Gastrocnemius medialis (tissue), 4 donors: ENCODE data around the gene DLG1.

ENCODE experiments used
- POLR2A ChIP-seq, 2 donors: fragments of 450-650 bp; IDR thresholded peaks; one replicate each; pipeline ENCODE4 v1.6.1; 2017; ENCODE audit warnings: antibody characterized with exemption in 2 of 2, mild to moderate bottlenecking in 2 of 2, moderate library complexity in 2 of 2
- TF ChIP-seq, protein P1 (sequence below), 5 experiments: fragments of 450-650 bp in 3 of 5; fragments of 200-600 bp in 2 of 5; sonication (generic) in 2 of 5; IDR thresholded peaks in 4 of 5; conservative IDR thresholded peaks in 1 of 5; 1 replicate in 4 of 5; 2 replicates in 1 of 5; pipeline ENCODE4 v1.5.1; 2016 to 2019; ENCODE audit warnings: antibody characterized with exemption in 5 of 5, mild to moderate bottlenecking in 3 of 5, moderate library complexity in 3 of 5

DNA sequence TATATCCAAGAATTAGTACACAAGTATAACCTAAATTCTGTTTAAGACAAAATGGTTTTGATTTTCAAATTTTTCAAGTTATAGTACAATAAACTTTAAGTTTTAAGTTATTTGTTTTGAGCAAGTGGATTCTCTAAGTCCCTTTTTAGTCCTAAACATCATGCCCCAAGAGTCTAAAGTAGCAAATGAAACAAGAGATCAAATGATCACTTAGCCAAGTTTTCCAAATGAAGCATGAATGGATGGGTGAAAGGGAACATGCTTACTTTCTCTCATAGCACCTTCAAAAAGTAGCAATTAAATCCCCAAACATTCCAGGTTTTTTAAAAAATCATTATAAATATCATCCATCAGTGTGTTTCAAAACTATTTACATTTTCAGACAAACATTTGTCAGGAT, 19.5 kb downstream of the DLG1 start:
- TF ChIP-seq, protein P1, sequence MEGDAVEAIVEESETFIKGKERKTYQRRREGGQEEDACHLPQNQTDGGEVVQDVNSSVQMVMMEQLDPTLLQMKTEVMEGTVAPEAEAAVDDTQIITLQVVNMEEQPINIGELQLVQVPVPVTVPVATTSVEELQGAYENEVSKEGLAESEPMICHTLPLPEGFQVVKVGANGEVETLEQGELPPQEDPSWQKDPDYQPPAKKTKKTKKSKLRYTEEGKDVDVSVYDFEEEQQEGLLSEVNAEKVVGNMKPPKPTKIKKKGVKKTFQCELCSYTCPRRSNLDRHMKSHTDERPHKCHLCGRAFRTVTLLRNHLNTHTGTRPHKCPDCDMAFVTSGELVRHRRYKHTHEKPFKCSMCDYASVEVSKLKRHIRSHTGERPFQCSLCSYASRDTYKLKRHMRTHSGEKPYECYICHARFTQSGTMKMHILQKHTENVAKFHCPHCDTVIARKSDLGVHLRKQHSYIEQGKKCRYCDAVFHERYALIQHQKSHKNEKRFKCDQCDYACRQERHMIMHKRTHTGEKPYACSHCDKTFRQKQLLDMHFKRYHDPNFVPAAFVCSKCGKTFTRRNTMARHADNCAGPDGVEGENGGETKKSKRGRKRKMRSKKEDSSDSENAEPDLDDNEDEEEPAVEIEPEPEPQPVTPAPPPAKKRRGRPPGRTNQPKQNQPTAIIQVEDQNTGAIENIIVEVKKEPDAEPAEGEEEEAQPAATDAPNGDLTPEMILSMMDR (IDR thresholded peaks at IDR 0.05 in 4 of 5, conservative IDR thresholded peaks at IDR 0.05 in 1 of 5) = no peak
- no peak for TF ChIP-seq POLR2A (IDR thresholded peaks at IDR 0.05)
